Measurements from ENCODE around the gene DHX8. TPM values are rescaled to one million over a fixed set of nuclear protein-coding genes. Genes with fewer than 3 reads are reported as not detected.

The DHX8 gene
- total RNA-seq, 1 experiment from 2014 or later: 54.1 TPM

- H2AK5ac ChIP-seq (ENCODE audit: insufficient read length, low read length): no peak overlapping the region
- H2AFZ ChIP-seq (ENCODE audit: low read length): no peak overlapping the region
- no peaks in the 10 kb centered on the region for H3K79me2 ChIP-seq (ENCODE audit: insufficient read depth, low read length)
- no peaks in the 10 kb centered on the region for H3K4me1 ChIP-seq (ENCODE audit: insufficient read depth, low read length)
- no peak overlapping the region for H3K23ac ChIP-seq (ENCODE audit: insufficient read length, low read depth, low read length)
- H3K9me3 ChIP-seq (ENCODE audit: control insufficient read depth, low read depth, low read length): no peaks in the 10 kb centered on the region
- Mint-ChIP-seq H3K27me3 (ENCODE audit: low read depth) (no peaks in the 10 kb centered on the region; the same call in none of the 2 replicates), H3K4me3 (no peak overlapping the region), H3K9me3 (no peaks in the 10 kb centered on the region), H3K27ac (no peak overlapping the region), H3K36me3 (ENCODE audit: insufficient read depth in 1 of 3, low read depth in 3 of 3) (peaks cover 0 to under 1% (median 0%) of the 10 kb centered on the region in 3 experiments; a peak in 1 of 7 replicates), H3K4me1 (peaks cover 26 to 29% of the 10 kb centered on the region in 2 experiments)
- H4K91ac ChIP-seq (ENCODE audit: insufficient read length, low read depth, low read length): no peak overlapping the region
- no peak overlapping the region for H2BK15ac ChIP-seq (ENCODE audit: low read depth, low read length)
- no peaks in the 10 kb centered on the region for H3K79me1 ChIP-seq (ENCODE audit: insufficient read depth, low read depth, low read length, poor library complexity, severe bottlenecking)
- no peak overlapping the region for H3T11ph ChIP-seq (ENCODE audit: low read length)
- no peak overlapping the region for H3K14ac ChIP-seq (ENCODE audit: insufficient read depth, low read length)
- no peak overlapping the region for H2BK20ac ChIP-seq (ENCODE audit: low read depth, low read length, poor library complexity, severe bottlenecking)
- no peak overlapping the region for H4K5ac ChIP-seq (ENCODE audit: insufficient read length, low read depth, low read length)
- no peaks in the 10 kb centered on the region; the same call in 1 of the 2 replicates for H3K27me3 ChIP-seq (ENCODE audit: insufficient read depth, low read length)
- H3K4ac ChIP-seq (ENCODE audit: low read depth, low read length): no peak overlapping the region
- no peaks in the 10 kb centered on the region for H4K20me1 ChIP-seq (ENCODE audit: control insufficient read depth, insufficient read depth, insufficient read length)
- no peak overlapping the region for H2BK12ac ChIP-seq (ENCODE audit: insufficient read length, low read depth, low read length)
- no peak overlapping the region for H3K56ac ChIP-seq (ENCODE audit: insufficient read length, low read depth, low read length)
- H4K8ac ChIP-seq (replicated peaks; ENCODE audit: insufficient read length, low read depth, low read length): no peak overlapping the region
- no peak for DNase-seq
- H2BK5ac ChIP-seq (ENCODE audit: insufficient read length, low read length): no peak overlapping the region
- H3K27ac ChIP-seq (ENCODE audit: insufficient read length, low read depth, low read length): no peak overlapping the region
- H3K9ac ChIP-seq (ENCODE audit: extremely low read depth, insufficient read length, low read length): no peak overlapping the region
- WGBS (ENCODE audit: extremely low coverage, insufficient read length, low lambda C conversion rate): no CpG with 5 or more reads among the region's 7 CpGs
- no peak overlapping the region for H3K4me2 ChIP-seq (ENCODE audit: insufficient read depth, insufficient read length, low read length)
- no peak overlapping the region for H3K18ac ChIP-seq (ENCODE audit: insufficient read length, low read depth, low read length)
- no peak for TF ChIP-seq CTCF (conservative IDR thresholded peaks at IDR 0.05)
- H2BK120ac ChIP-seq (ENCODE audit: low read depth, low read length, poor library complexity, severe bottlenecking): no peak overlapping the region
- H3K23me2 ChIP-seq (ENCODE audit: insufficient read length, low read depth, low read length, poor library complexity, severe bottlenecking): peaks cover 3% of the 10 kb centered on the region
Measured at GRCh38 chr17:43573579-43574321, 90.0 kb downstream of the DHX8 start.

All from H9 (cell line).